Prostate gland (tissue), 2 donors: ENCODE measurements around the gene CGB2. TPM values are rescaled to one million over a fixed set of nuclear protein-coding genes. Genes with fewer than 3 reads are reported as not detected.

Experiments used
- DNase-seq: peaks from one replicate; pipeline ENCODE4 v3.0.0-alpha.2; 2019; ENCODE audit warnings: low spot score
- H3K27ac ChIP-seq, 2 donors: fragments of 200-600 bp; sonication (generic); 2 replicates each; pipeline ENCODE4 v1.5.1; 2017 to 2019
- H3K27me3 ChIP-seq: fragments of 200-600 bp; sonication (generic); replicated peaks from 2 replicates; pipeline ENCODE4 v1.5.1; 2019; ENCODE audit not compliant: insufficient read depth
- H3K36me3 ChIP-seq, 2 donors: fragments of 200-600 bp; sonication (generic); 1 replicate in 1 of 2; 2 replicates in 1 of 2; pipeline versions ENCODE4 v1.5.1 to v1.8.1; 2017 to 2019
- H3K4me1 ChIP-seq: fragments of 200-600 bp; sonication (generic); replicated peaks from 2 replicates; pipeline ENCODE4 v1.5.1; 2019
- H3K4me3 ChIP-seq, 2 donors: fragments of 200-600 bp; sonication (generic); 2 replicates each; pipeline ENCODE4 v1.5.1; 2017 to 2019
- H3K9me3 ChIP-seq: fragments of 200-600 bp; sonication (generic); 2 replicates; pipeline ENCODE4 v1.5.1; 2017
- CTCF ChIP-seq, 4 experiments: fragments of 200-600 bp in 2 of 4; fragments of 450-650 bp in 2 of 4; sonication (generic) in 2 of 4; IDR thresholded peaks; 1 replicate in 3 of 4; 2 replicates in 1 of 4; pipeline ENCODE4 v1.5.1; 2016 to 2019; ENCODE audit warnings: antibody characterized with exemption in 4 of 4, mild to moderate bottlenecking in 2 of 4, moderate library complexity in 2 of 4
- POLR2A ChIP-seq: fragments of 450-650 bp; IDR thresholded peaks from one replicate; pipeline ENCODE4 v1.6.1; 2016; ENCODE audit warnings: antibody characterized with exemption, mild to moderate bottlenecking
- POLR2AphosphoS5 ChIP-seq: sonication (generic); formaldehyde crosslinking; IDR thresholded peaks from one replicate; pipeline ENCODE4 v1.6.1; 2017; ENCODE audit warnings: antibody characterized with exemption
- WGBS: methylation state at CpG from one replicate; pipeline ENCODE4 v1.1.5; 2018; 5-methylcytosine and 5-hydroxymethylcytosine counted together
- intact Hi-C: fragments of 100-400 bp; cut with DNase I; formaldehyde crosslinking; loops from one replicate; pipeline ENCODE4 v1.14.2; 2022
- total RNA-seq, 2 donors: library from RNA; depleted of rRNA; stranded (reverse); fragments of >200 nt; gene quantifications; one replicate each; pipeline ENCODE4 v1.1.0, GENCODE V29; 2016

CGB2 gene
- total RNA-seq, 2 donors from 2014 or later, result not detected

GRCh38 chr19:49058562-49058961 is 26.9 kb downstream of the CGB2 start:
- Histone ChIP-seq H3K4me1 (peaks cover 7% of the 10 kb centered on the region), H3K4me3 (no peak overlapping the region), H3K27me3 (no peaks in the 10 kb centered on the region), H3K9me3 (no peaks in the 10 kb centered on the region), H3K27ac (no peak overlapping the region), H3K36me3 (no peaks in the 10 kb centered on the region)
- TF ChIP-seq POLR2A (no peak), POLR2AphosphoS5 (no peak), CTCF (IDR thresholded peaks at IDR 0.05) (no peak)
- intact Hi-C loops, result no loop called here
- WGBS, result 20% methylated on average over 10 of the region's 10 CpGs
- peak; percentile 51 for DNase-seq

- intact Hi-C loops, result no loop called here
- Histone ChIP-seq H3K27ac (no peak overlapping the region), H3K36me3 (no peaks in the 10 kb centered on the region), H3K4me1 (peaks cover 7% of the 10 kb centered on the region), H3K4me3 (no peak overlapping the region), H3K9me3 (no peaks in the 10 kb centered on the region), H3K27me3 (no peaks in the 10 kb centered on the region)
- no peak for TF ChIP-seq POLR2AphosphoS5
- TF ChIP-seq POLR2A, result no peak
- TF ChIP-seq CTCF (IDR thresholded peaks at IDR 0.05), result no peak
- 48% methylated on average over 9 of the region's 9 CpGs for WGBS
- DNase-seq, result no peak
Measured at GRCh38 chr19:49059053-49059452, 27.4 kb downstream of the CGB2 start.

- Histone ChIP-seq H3K4me3 (no peak overlapping the region), H3K27ac (no peak overlapping the region), H3K4me1 (peaks cover 7% of the 10 kb centered on the region), H3K27me3 (no peaks in the 10 kb centered on the region), H3K36me3 (no peaks in the 10 kb centered on the region), H3K9me3 (no peaks in the 10 kb centered on the region)
- intact Hi-C loops, result no loop called here
- TF ChIP-seq POLR2A (no peak), CTCF (IDR thresholded peaks at IDR 0.05) (no peak), POLR2AphosphoS5 (no peak)
- 89% methylated on average over 2 of the region's 2 CpGs for WGBS
- no peak for DNase-seq
Measured at GRCh38 chr19:49061000-49061399, 29.3 kb downstream of the CGB2 start.

GRCh38 chr19:49061445-49061844 is 29.8 kb downstream of the CGB2 start:
- Histone ChIP-seq H3K4me1 (peaks cover 7% of the 10 kb centered on the region), H3K4me3 (no peak overlapping the region), H3K27me3 (no peaks in the 10 kb centered on the region), H3K36me3 (no peaks in the 10 kb centered on the region), H3K27ac (no peak overlapping the region), H3K9me3 (no peaks in the 10 kb centered on the region)
- intact Hi-C loops, result no loop called here
- no peak for DNase-seq
- no peak for TF ChIP-seq CTCF (IDR thresholded peaks at IDR 0.05)
- no peak for TF ChIP-seq POLR2AphosphoS5
- no peak for TF ChIP-seq POLR2A
- WGBS, result 79% methylated on average over 21 of the region's 25 CpGs

GRCh38 chr19:49064029-49064629 is 32.4 kb downstream of the CGB2 start:
- 31% methylated on average over 8 of the region's 10 CpGs for WGBS
- no peaks in the 10 kb centered on the region for H3K27me3 ChIP-seq
- TF ChIP-seq POLR2AphosphoS5 (peak; percentile 74), POLR2A (peak; percentile 57), CTCF (IDR thresholded peaks at IDR 0.05) (no peak)

More at GRCh38 chr19:49064029-49064629, 32.4 kb downstream of the CGB2 start:
- DNase-seq, result peak; percentile 79
- intact Hi-C loops, result no loop called here
- no peaks in the 10 kb centered on the region for H3K36me3 ChIP-seq
- H3K9me3 ChIP-seq, result no peaks in the 10 kb centered on the region
- peak overlapping the region; percentile 25 to 29 for H3K4me3 ChIP-seq
- peak overlapping the region; percentile 70 to 76 for H3K27ac ChIP-seq
- no peaks in the 10 kb centered on the region for H3K4me1 ChIP-seq
